ENCODE data around the gene ERFL.

The ERFL gene

DNA sequence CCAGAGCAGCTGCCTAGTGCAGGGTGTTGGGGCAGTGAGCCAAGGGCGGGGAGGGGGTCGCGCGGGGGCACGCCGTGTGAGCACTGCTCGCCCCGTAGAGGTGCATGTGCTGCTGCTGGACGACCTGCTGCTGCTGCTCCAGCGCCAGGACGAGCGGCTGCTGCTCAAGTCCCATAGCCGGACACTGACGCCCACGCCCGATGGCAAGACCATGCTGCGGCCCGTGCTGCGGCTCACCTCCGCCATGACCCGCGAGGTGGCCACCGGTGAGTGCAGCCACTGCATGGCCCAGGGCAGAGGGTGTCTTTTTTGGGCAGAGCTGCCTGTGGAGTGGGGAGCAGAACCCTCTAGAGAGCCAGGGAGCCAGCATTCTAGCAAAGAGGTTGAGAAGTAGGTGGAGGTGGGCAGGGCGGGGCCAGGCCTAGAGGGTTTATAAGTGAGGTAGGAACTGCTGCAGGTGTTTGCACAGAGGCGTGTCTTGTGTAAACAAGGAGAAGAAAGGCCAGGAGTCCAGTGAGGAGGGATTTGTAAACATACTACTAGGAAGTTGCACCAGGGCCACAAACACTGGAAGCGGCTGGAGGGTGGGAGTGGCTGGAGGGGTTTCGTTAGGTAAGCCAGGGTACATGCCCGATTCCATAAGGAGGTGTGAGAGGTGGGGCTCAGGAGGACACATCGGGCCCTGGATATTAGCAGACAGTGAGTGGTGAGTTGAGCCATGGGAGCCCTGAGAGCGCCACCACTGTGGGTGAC, 24.0 kb downstream of the ERFL start:
- peaks cover 79% of the 10 kb centered on the region for H3K36me3 Mint-ChIP-seq (ENCODE audit: insufficient read depth)
- H3K27me3 Mint-ChIP-seq, result no peaks in the 10 kb centered on the region
- DNase-seq (ENCODE audit: low spot score in 2 of 2) (no peak), ATAC-seq (replicated peaks; ENCODE audit: extremely low read depth, poor library complexity, severe bottlenecking) (no peak)
- no peak overlapping the region for H3K4me3 Mint-ChIP-seq
- H3K9me3 Mint-ChIP-seq, result no peaks in the 10 kb centered on the region
- H3K27ac Mint-ChIP-seq (ENCODE audit: low read depth), result peak overlapping the region; percentile 56
- peaks cover 48% of the 10 kb centered on the region for H3K4me1 Mint-ChIP-seq

DNA sequence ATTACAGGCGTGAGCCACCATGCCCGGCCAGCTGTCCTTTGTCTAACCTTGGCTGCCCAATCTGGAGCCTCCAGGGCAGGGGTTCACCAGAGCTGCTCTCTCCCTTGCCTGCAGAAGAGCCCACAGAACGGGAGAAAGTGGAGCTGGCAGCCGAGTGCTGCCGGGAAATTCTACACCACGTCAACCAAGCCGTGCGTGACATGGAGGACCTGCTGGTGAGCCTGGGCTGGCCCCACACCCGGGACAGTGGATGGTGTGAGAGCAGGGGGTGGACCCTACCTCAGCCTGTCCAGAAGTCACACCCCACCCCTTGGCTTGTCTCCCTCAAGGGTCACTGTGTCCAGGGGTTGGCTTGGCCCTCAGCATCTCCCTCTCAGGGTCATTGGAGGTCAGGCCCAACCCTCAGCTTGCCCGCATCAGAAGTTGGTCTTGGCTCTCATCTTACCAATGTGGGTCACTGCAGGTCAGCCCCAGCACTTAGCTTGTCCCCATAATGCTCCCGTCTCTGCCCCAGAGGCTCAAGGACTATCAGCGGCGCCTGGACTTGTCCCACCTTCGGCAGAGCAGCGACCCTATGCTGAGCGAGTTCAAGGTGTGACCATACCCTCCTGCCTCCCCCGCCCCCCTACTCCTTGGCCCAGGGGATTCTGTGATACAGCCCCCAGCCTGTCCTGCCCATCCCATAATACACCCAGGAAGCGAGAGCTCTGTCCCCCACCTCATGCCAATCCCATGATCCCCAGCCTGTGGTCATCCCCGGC, 24.9 kb downstream of the ERFL start:
- Mint-ChIP-seq H3K27me3 (no peaks in the 10 kb centered on the region), H3K4me3 (no peak overlapping the region), H3K9me3 (no peaks in the 10 kb centered on the region), H3K27ac (ENCODE audit: low read depth) (no peak overlapping the region), H3K36me3 (ENCODE audit: insufficient read depth) (peaks cover 86% of the 10 kb centered on the region), H3K4me1 (peaks cover 49% of the 10 kb centered on the region)
- ATAC-seq (replicated peaks; ENCODE audit: extremely low read depth, poor library complexity, severe bottlenecking) (no peak), DNase-seq (ENCODE audit: low spot score in 2 of 2) (no peak)

DNA sequence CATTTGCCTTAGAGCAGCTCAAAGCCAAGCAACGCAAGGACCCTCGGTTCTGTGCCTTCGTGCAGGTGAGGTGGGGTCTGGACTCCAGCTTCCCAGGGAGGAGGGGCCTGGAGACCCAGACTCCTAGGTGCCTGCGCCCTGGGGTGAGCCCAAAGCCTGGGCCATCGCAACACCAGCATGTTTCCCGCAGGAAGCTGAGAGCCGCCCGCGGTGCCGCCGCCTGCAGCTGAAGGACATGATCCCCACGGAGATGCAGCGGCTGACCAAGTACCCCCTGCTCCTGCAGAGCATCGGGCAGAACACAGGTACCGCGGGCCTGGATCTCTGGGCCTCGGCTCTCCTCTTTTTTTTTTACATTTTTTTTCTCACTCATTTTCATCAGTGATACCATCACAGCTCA, 25.7 kb downstream of the ERFL start:
- H3K27ac Mint-ChIP-seq (ENCODE audit: low read depth), result no peak overlapping the region
- no peak overlapping the region for H3K4me3 Mint-ChIP-seq
- H3K9me3 Mint-ChIP-seq, result no peaks in the 10 kb centered on the region
- no peak for DNase-seq (ENCODE audit: low spot score in 2 of 2)
- H3K27me3 Mint-ChIP-seq, result no peaks in the 10 kb centered on the region
- H3K4me1 Mint-ChIP-seq, result peaks cover 57% of the 10 kb centered on the region
- no peak for ATAC-seq (replicated peaks; ENCODE audit: extremely low read depth, poor library complexity, severe bottlenecking)
- H3K36me3 Mint-ChIP-seq (ENCODE audit: insufficient read depth), result peaks cover 92% of the 10 kb centered on the region

DNA sequence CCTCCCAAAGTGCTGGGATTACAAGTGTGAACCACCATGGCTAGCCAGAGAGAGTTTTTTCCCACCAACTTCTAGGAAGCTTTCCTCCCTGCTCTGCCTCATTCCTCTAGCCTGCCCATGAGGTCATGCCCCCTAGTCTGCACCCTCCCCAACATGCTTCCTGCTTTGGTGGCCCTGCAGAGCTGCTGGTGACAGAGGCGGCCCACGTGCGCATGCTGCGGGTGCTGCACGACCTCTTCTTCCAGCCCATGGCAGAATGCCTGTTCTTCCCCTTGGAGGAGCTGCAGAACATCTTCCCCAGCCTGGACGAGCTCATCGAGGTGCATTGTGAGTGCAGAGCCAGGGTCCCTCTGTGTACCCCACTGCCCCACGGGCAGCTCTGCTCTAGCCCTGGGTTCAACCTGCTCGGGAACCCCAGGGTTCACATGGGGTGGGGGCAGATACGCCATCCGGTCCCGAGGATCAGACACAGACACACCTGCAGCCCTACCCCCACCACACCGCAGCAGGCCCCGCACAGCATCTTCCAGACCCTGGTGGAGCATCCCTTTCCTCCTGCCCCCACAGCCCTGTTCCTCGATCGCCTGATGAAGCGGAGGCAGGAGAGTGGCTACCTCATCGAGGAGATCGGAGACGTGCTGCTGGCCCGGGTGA, 26.4 kb downstream of the ERFL start:
- ATAC-seq (replicated peaks; ENCODE audit: extremely low read depth, poor library complexity, severe bottlenecking) (no peak), DNase-seq (ENCODE audit: low spot score in 2 of 2) (no peak)
- Mint-ChIP-seq H3K4me3 (no peak overlapping the region), H3K4me1 (peaks cover 53% of the 10 kb centered on the region), H3K9me3 (no peaks in the 10 kb centered on the region), H3K27me3 (no peaks in the 10 kb centered on the region), H3K36me3 (ENCODE audit: insufficient read depth) (peaks cover 92% of the 10 kb centered on the region), H3K27ac (ENCODE audit: low read depth) (no peak overlapping the region)

DNA sequence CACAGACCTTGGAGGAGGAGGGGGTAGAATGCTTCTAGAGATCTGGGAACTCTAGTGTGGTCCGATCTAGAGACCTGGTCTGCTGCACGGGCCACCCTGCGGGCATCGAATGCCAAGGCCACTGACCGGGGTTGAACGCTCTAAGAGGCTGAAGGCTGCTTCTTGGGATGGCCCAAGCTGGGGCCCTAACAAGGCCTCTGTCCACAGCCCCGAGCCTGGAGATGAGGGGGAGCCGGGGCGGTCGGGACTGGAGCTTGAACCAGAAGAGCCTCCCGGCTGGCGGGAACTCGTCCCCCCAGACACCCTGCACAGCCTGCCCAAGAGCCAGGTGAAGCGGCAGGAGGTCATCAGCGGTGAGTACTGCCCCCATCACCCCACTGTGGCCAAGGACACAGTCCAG, 30.0 kb downstream of the ERFL start:
- no peaks in the 10 kb centered on the region for H3K9me3 Mint-ChIP-seq
- ATAC-seq (replicated peaks; ENCODE audit: extremely low read depth, poor library complexity, severe bottlenecking) (no peak), DNase-seq (ENCODE audit: low spot score in 2 of 2) (no peak)
- H3K4me1 Mint-ChIP-seq, result peaks cover 52% of the 10 kb centered on the region
- no peaks in the 10 kb centered on the region for H3K27me3 Mint-ChIP-seq
- peaks cover 88% of the 10 kb centered on the region for H3K36me3 Mint-ChIP-seq (ENCODE audit: insufficient read depth)
- no peak overlapping the region for H3K27ac Mint-ChIP-seq (ENCODE audit: low read depth)
- no peak overlapping the region for H3K4me3 Mint-ChIP-seq

DNA sequence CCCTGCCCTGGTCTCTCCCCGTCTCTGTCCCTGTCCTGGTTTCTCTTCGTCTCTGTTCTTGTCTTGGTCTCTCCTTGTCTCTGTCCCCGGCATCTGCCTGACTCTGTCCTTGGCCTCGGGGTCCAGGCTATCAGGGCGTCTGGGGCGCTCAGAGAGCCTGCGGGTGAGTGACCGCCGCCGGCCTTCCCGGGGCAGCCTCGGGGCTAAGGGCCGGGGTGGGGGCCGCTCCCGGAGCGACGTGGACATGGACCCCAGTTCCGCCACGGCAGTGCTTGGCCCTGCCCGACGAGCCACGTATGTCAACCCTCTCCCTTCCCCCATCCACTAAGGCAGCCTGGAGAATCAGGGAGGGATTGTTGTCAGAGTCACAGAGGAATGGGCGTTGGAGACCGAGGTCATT, 30.4 kb downstream of the ERFL start:
- ATAC-seq (replicated peaks; ENCODE audit: extremely low read depth, poor library complexity, severe bottlenecking), result no peak
- Mint-ChIP-seq H3K4me3 (no peak overlapping the region), H3K36me3 (ENCODE audit: insufficient read depth) (peaks cover 89% of the 10 kb centered on the region), H3K9me3 (no peaks in the 10 kb centered on the region), H3K27ac (ENCODE audit: low read depth) (no peak overlapping the region), H3K4me1 (peaks cover 57% of the 10 kb centered on the region), H3K27me3 (no peaks in the 10 kb centered on the region)
- DNase-seq (ENCODE audit: low spot score in 2 of 2), result no peak

DNA sequence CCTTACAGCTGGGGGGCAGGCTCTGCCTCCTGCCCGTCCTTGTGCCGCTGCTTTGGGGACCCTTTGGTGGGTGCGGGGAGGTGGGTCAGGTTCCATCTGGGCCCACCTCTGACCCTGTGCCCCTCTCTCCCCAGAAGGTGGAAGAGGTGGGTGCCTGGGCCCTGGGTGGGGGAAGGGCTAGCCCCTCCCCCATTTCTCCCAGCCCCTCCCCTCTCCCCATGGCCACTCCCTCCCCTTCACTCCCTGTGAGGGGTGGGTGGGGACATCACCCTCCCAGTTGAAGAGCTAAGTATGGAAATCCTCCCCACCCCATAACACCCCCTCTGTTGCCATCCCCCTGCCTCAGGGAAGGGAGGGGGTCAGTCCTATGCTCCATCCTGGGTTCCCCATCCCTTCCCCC, 31.1 kb downstream of the ERFL start:
- no peak overlapping the region for H3K4me3 Mint-ChIP-seq
- DNase-seq (ENCODE audit: low spot score in 2 of 2) (no peak), ATAC-seq (replicated peaks; ENCODE audit: extremely low read depth, poor library complexity, severe bottlenecking) (no peak)
- peaks cover 58% of the 10 kb centered on the region for H3K4me1 Mint-ChIP-seq
- H3K9me3 Mint-ChIP-seq, result no peaks in the 10 kb centered on the region
- H3K27ac Mint-ChIP-seq (ENCODE audit: low read depth), result no peak overlapping the region
- H3K36me3 Mint-ChIP-seq (ENCODE audit: insufficient read depth), result peaks cover 87% of the 10 kb centered on the region
- H3K27me3 Mint-ChIP-seq, result no peaks in the 10 kb centered on the region

DNA sequence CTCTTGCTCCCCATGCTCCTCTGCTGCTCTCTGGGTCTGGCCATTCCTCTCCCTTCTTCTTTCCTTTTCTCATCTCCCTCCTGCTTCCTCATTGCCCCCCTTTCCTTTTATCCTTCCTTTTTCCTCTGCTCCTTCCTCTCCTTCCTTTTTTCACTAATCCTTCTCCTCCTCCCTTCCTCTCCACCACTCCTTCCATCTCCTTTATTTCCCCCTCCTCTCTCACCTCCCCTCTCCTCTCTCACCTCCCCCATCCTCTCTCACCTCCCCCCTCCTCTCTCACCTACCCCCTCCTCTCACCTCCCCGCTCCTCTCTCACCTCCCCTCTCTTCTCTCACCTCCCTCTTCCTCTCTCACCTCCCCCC, 31.7 kb downstream of the ERFL start:
- Mint-ChIP-seq H3K27me3 (no peaks in the 10 kb centered on the region), H3K9me3 (no peaks in the 10 kb centered on the region), H3K4me1 (peaks cover 57% of the 10 kb centered on the region), H3K27ac (ENCODE audit: low read depth) (peak overlapping the region; percentile 97), H3K36me3 (ENCODE audit: insufficient read depth) (peaks cover 85% of the 10 kb centered on the region), H3K4me3 (peak overlapping the region; percentile 60)
- no peak for ATAC-seq (replicated peaks; ENCODE audit: extremely low read depth, poor library complexity, severe bottlenecking)
- DNase-seq (ENCODE audit: low spot score in 2 of 2), result no peak

DNA sequence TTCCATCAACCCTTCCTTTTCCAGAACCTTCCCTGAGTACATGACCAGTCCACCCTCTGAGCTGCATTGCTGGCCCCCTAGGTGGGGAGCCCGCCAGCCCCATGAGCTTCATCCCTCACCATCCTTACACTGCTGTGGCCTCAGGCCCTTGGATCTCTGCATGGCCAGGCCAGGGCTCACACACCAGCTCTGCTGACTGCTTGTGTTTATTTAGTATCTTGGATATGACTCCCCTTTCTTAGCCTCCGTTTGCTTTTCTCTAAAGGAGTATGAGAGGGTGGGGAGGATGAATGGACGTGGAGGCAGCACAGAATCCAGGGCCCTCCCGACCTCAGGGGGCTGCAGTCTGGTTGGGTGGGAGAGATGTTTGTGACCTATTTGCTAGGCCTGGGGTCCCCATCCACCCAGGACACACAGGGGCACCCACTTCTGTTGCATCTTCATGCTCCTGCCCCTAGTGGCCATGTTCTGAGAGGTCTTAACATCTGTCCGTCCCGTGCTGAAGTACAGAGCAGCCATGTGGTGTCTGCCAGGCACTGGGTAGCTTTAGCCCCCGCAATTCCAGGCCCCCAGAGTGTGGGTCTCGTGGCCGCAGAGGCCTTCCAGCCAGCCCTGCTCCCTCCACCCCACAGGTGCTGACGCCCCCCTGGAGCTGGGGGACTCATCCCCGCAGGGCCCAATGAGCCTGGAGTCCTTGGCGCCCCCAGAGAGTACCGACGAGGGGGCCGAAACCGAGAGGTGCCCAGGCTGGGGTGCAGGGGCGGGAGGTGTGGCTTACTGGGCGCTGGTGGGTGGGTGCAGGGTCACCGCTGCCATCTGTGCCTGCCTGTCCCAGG, 32.3 kb downstream of the ERFL start:
- peak overlapping the region; percentile 60 for H3K4me3 Mint-ChIP-seq
- peaks cover 60% of the 10 kb centered on the region for H3K4me1 Mint-ChIP-seq
- H3K36me3 Mint-ChIP-seq (ENCODE audit: insufficient read depth), result peaks cover 82% of the 10 kb centered on the region

DNA sequence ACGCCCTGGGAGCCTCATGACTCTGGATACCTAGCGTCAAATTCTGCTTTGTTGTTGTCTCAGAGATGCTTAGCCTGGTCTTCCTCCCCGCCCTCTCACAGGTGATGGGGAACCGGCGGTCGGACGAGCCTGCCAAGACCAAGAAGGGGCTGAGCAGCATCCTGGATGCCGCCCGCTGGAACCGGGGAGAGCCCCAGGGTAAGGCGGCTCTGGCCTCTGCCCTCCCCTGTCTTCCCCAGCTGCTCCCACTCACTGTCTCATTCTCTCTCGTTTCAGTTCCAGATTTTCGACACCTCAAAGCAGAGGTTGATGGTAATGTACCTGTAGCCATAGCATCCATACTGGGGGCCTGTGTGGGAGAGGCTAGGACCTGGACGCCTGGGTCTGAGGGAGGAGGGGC, 33.9 kb downstream of the ERFL start:
- peak overlapping the region; percentile 68 for H3K4me3 Mint-ChIP-seq
- H3K4me1 Mint-ChIP-seq, result peaks cover 68% of the 10 kb centered on the region

More for the DNA sequence above, 32.3 kb downstream of the ERFL start:
- Mint-ChIP-seq H3K9me3 (no peaks in the 10 kb centered on the region), H3K27me3 (no peaks in the 10 kb centered on the region), H3K27ac (ENCODE audit: low read depth) (peak overlapping the region; percentile 97)
- peak; percentile 42 for ATAC-seq (replicated peaks; ENCODE audit: extremely low read depth, poor library complexity, severe bottlenecking)
- DNase-seq (ENCODE audit: low spot score in 2 of 2), result no peak

DNA sequence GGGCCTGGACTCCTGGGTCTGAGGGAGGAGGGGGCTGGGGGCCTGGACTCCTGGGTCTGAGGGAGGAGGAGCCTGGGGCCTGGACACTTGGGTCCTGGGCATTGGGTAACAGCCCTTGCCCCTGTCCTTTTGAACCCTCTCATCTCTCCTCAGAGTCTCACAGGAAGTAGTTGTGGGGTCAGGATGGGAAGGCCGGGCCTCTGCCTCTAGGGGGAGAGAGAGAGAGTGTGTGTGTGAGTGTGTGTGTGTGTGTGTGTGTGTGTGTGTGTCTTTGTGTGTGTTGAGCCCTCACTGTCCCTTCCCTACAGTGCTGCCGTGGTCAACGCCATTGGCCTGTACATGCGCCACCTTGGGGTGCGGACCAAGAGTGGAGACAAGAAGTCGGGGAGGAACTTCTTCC, 34.4 kb downstream of the ERFL start:
- peak overlapping the region; percentile 68 for H3K4me3 Mint-ChIP-seq
- peaks cover 79% of the 10 kb centered on the region for H3K36me3 Mint-ChIP-seq (ENCODE audit: insufficient read depth)
- DNase-seq (ENCODE audit: low spot score in 2 of 2), result no peak

More for the DNA sequence above, 33.9 kb downstream of the ERFL start:
- ATAC-seq (replicated peaks; ENCODE audit: extremely low read depth, poor library complexity, severe bottlenecking) (no peak), DNase-seq (ENCODE audit: low spot score in 2 of 2) (no peak)
- Mint-ChIP-seq H3K9me3 (no peaks in the 10 kb centered on the region), H3K36me3 (ENCODE audit: insufficient read depth) (peaks cover 79% of the 10 kb centered on the region), H3K27me3 (no peaks in the 10 kb centered on the region), H3K27ac (ENCODE audit: low read depth) (peak overlapping the region; percentile 97)

DNA sequence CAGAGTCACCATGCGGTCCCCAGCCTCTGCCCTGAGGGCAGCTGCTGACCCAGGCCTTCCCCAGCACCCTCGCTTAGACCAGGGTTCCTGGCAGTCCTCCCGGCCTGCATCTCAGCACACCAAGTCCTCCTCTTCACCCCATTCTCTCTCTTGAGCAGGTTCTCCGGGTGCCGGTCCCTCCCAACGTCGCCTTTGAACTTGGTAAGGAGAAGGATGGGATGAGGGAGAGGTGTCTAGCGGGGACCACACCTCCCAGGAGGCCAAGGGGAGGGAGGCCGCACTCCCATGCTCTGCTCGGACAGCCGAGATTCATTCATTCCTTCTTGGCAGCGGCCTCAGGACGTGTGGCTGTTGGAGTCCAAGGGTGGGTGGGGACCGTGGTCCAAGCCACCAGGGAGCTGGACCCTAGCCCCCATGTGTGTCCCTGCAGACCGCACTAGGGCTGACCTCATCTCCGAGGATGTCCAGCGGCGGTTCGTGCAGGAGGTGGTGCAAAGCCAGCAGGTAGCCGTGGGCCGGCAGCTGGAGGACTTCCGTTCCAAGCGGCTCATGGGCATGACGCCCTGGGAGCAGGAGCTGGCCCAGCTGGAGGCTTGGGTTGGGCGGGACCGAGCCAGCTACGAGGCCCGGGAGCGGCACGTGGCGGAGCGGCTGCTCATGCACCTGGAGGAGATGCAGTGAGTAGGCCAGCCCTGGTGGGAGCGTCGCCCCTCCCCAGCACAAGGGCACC, 35.9 kb downstream of the ERFL start:
- Mint-ChIP-seq H3K4me1 (peaks cover 67% of the 10 kb centered on the region), H3K27ac (ENCODE audit: low read depth) (peak overlapping the region; percentile 86), H3K36me3 (ENCODE audit: insufficient read depth) (peaks cover 79% of the 10 kb centered on the region), H3K27me3 (no peaks in the 10 kb centered on the region), H3K4me3 (peak overlapping the region; percentile 69), H3K9me3 (no peaks in the 10 kb centered on the region)
- DNase-seq (ENCODE audit: low spot score in 2 of 2) (no peak), ATAC-seq (replicated peaks; ENCODE audit: extremely low read depth, poor library complexity, severe bottlenecking) (no peak)

More for the DNA sequence above, 34.4 kb downstream of the ERFL start:
- Mint-ChIP-seq H3K9me3 (no peaks in the 10 kb centered on the region), H3K27me3 (no peaks in the 10 kb centered on the region), H3K27ac (ENCODE audit: low read depth) (peak overlapping the region; percentile 97), H3K4me1 (peaks cover 68% of the 10 kb centered on the region)
- no peak for ATAC-seq (replicated peaks; ENCODE audit: extremely low read depth, poor library complexity, severe bottlenecking)
